NB4 (cell line): ENCODE results near the gene WASL.

Source experiments
- DNase-seq: peaks from one replicate; pipeline ENCODE4 v3.0.0; 2010; ENCODE audit warnings: low read depth
- H3K4me3 ChIP-seq: one replicate; pipeline ENCODE4 v1.5.1; 2011; ENCODE audit warnings: mild to moderate bottlenecking, low read depth, low read length, moderate library complexity
- CTCF ChIP-seq: IDR thresholded peaks from one replicate; pipeline ENCODE4 v1.5.1; 2012; ENCODE audit warnings: low read depth, low read length
- MAX ChIP-seq: IDR thresholded peaks from 2 replicates; pipeline ENCODE4 v1.6.1; 2011; ENCODE audit warnings: low read depth, low read length
- MYC ChIP-seq: IDR thresholded peaks from 2 replicates; pipeline ENCODE4 v1.6.1; 2011; ENCODE audit warnings: low read depth, low read length
- POLR2A ChIP-seq: IDR thresholded peaks from 2 replicates; pipeline ENCODE4 v1.6.1; 2011; ENCODE audit warnings: mild to moderate bottlenecking; ENCODE audit not compliant: insufficient read length; ENCODE audit errors: extremely low read depth

WASL gene

GRCh38 chr7:123679614-123680013 is 69.2 kb downstream of the WASL start:
- TF ChIP-seq MAX (no peak), CTCF (no peak), POLR2A (no peak), MYC (no peak)
- DNase-seq, result no peak
- H3K4me3 ChIP-seq, result no peak overlapping the region

- no peak for DNase-seq
- TF ChIP-seq MAX (no peak), MYC (no peak), POLR2A (no peak), CTCF (no peak)
These were observed 71.6 kb downstream of the WASL start for GRCh38 chr7:123677061-123677715.

GRCh38 chr7:123675181-123675473 is 73.7 kb downstream of the WASL start:
- no peak overlapping the region for H3K4me3 ChIP-seq
- TF ChIP-seq CTCF (no peak), POLR2A (no peak), MYC (no peak), MAX (no peak)
- DNase-seq, result no peak

More at GRCh38 chr7:123677061-123677715, 71.6 kb downstream of the WASL start:
- no peak overlapping the region for H3K4me3 ChIP-seq

GRCh38 chr7:123674399-123675180 is 74.2 kb downstream of the WASL start:
- DNase-seq, result no peak
- TF ChIP-seq POLR2A, result no peak
- no peak for TF ChIP-seq CTCF
- TF ChIP-seq MYC, result no peak
- TF ChIP-seq MAX, result no peak
- no peak overlapping the region for H3K4me3 ChIP-seq

GRCh38 chr7:123673752-123674398 is 74.9 kb downstream of the WASL start:
- no peak for DNase-seq
- TF ChIP-seq CTCF (no peak), MAX (no peak), MYC (no peak), POLR2A (no peak)
- no peak overlapping the region for H3K4me3 ChIP-seq
